Motor neuron (in vitro differentiated cells): ENCODE measurements around the gene NKX3-2. TPM values are rescaled to one million over a fixed set of nuclear protein-coding genes. Genes with fewer than 3 reads are reported as not detected.

ENCODE experiments used
- ATAC-seq, 8 experiments: fragments of 200-7000 bp; cut with Tn5 transposase; replicated peaks in 6 of 8; 2 replicates each; pipeline ENCODE4 v1.8.0; 2021; ENCODE audit warnings: mild to moderate bottlenecking in 8 of 8, moderate library complexity in 8 of 8
- H3K27ac ChIP-seq, 2 donors: fragments of 250-450 bp; sonication (Bioruptor Pico); 2 replicates each; pipeline ENCODE4 v1.9.0; 2021; ENCODE audit warnings: antibody characterized with exemption in 2 of 2, mild to moderate bottlenecking in 2 of 2, moderate library complexity in 1 of 2
- H3K4me1 ChIP-seq, 2 donors: fragments of 250-450 bp; sonication (Bioruptor Pico); replicated peaks in 1 of 2; 2 replicates each; pipeline ENCODE4 v1.6.1; 2021; ENCODE audit warnings: antibody characterized with exemption in 2 of 2, mild to moderate bottlenecking in 2 of 2, moderate library complexity in 1 of 2
- H3K4me3 ChIP-seq, 5 donors: fragments of 250-450 bp; sonication (Bioruptor Pico); 2 replicates each; pipeline ENCODE4 v1.9.0; 2021; ENCODE audit warnings: antibody characterized with exemption in 5 of 5, mild to moderate bottlenecking in 5 of 5, moderate library complexity in 4 of 5
- WGBS, 10 experiments: fragments of 450-650 bp; shearing (Covaris generic); methylation state at CpG; one replicate each; pipeline ENCODE4 v1.0.0; 2022; 5-methylcytosine and 5-hydroxymethylcytosine counted together
- in situ Hi-C, 9 experiments: fragments of 400-800 bp; cut with MboI; loops; one replicate each; pipeline ENCODE4 v1.15.0; 2021; ENCODE audit warnings: low sequenced_read_pairs in 9 of 9, low pct_unique_long_range_greater_than_20kb in 2 of 9; ENCODE audit not compliant: unreplicated experiment in 9 of 9
- total RNA-seq, 8 experiments: library from RNA; unstranded; fragments of 300-600 nt; gene quantifications; 2 replicates each; pipeline versions ENCODE4 v1.2.3 to v1.2.4, GENCODE V29; 2022

NKX3-2 gene
- total RNA-seq, 8 experiments from 2014 or later, result 0.43 to 24.3 (median 1.0) TPM

- 28 to 62% (median 33%) methylated on average over 1 to 6 of the region's 6 CpGs; no CpG with 5 or more reads in 1 of the 10 experiments for WGBS, 10 experiments
- H3K4me3 ChIP-seq, result no peak overlapping the region
- peaks cover 5 to 18% of the 10 kb centered on the region in 2 donors for H3K4me1 ChIP-seq
- no peak for ATAC-seq
- in situ Hi-C loops, result loop anchor here in 7 of 9 experiments (25.0 kb wide), 3 partner anchors 674 to 799 kb away; no protein-coding TSS in a partner anchor
- H3K27ac ChIP-seq, result no peak overlapping the region
Measured at GRCh38 chr4:13536607-13537006, 7.7 kb downstream of the NKX3-2 start.

GRCh38 chr4:13535708-13536361 is 8.5 kb downstream of the NKX3-2 start:
- Histone ChIP-seq H3K4me3 (peak overlapping the region in 1 of 5 donors; percentile 3), H3K27ac (no peak overlapping the region), H3K4me1 (peaks cover 5 to 26% of the 10 kb centered on the region in 2 donors)
- peak in 6 of 8 experiments; percentile 36 to 74 (median 45) for ATAC-seq
- in situ Hi-C loops, result loop anchor here in 7 of 9 experiments (25.0 kb wide), 3 partner anchors 674 to 799 kb away; no protein-coding TSS in a partner anchor
- 0 to 10% (median 4%) methylated on average over 4 to 16 of the region's 39 CpGs; no CpG with 5 or more reads in 2 of the 10 experiments for WGBS, 10 experiments

GRCh38 chr4:13535118-13535517 is 9.2 kb downstream of the NKX3-2 start:
- in situ Hi-C loops, result loop anchor here in 7 of 9 experiments (25.0 kb wide), 3 partner anchors 673 to 798 kb away; no protein-coding TSS in a partner anchor
- Histone ChIP-seq H3K27ac (no peak overlapping the region), H3K4me1 (peaks cover 5 to 26% of the 10 kb centered on the region in 2 donors), H3K4me3 (no peak overlapping the region)
- 0 to 19% (median 12%) methylated on average over 1 to 18 of the region's 18 CpGs; no CpG with 5 or more reads in 1 of the 10 experiments for WGBS, 10 experiments
- no peak for ATAC-seq

GRCh38 chr4:13534344-13535063 is 9.8 kb downstream of the NKX3-2 start:
- no peak for ATAC-seq
- peaks cover 5 to 23% of the 10 kb centered on the region in 2 donors for H3K4me1 ChIP-seq

GRCh38 chr4:13533670-13534343 is 10.5 kb downstream of the NKX3-2 start:
- Histone ChIP-seq H3K4me1 (peaks cover 5 to 19% of the 10 kb centered on the region in 2 donors), H3K27ac (no peak overlapping the region), H3K4me3 (no peak overlapping the region)
- in situ Hi-C loops, result loop anchor here in 7 of 9 experiments (25.0 kb wide), 3 partner anchors 672 to 797 kb away; no protein-coding TSS in a partner anchor
- 0 to 60% (median 20%) methylated on average over 1 to 4 of the region's 13 CpGs; no CpG with 5 or more reads in 3 of the 10 experiments for WGBS, 10 experiments
- ATAC-seq, result no peak

More at GRCh38 chr4:13534344-13535063, 9.8 kb downstream of the NKX3-2 start:
- WGBS, 10 experiments, result 0 to 24% (median 3%) methylated on average over 1 to 15 of the region's 32 CpGs; no CpG with 5 or more reads in 2 of the 10 experiments
- in situ Hi-C loops, result loop anchor here in 7 of 9 experiments (25.0 kb wide), 3 partner anchors 672 to 797 kb away; no protein-coding TSS in a partner anchor
- Histone ChIP-seq H3K27ac (no peak overlapping the region), H3K4me3 (no peak overlapping the region)

GRCh38 chr4:13531625-13531998 is 12.7 kb downstream of the NKX3-2 start:
- no peak for ATAC-seq
- no peak overlapping the region for H3K4me3 ChIP-seq
- no peak overlapping the region for H3K27ac ChIP-seq
- peaks cover 5 to 19% of the 10 kb centered on the region in 2 donors for H3K4me1 ChIP-seq
- 16 to 100% (median 49%) methylated on average over 1 to 8 of the region's 8 CpGs for WGBS, 10 experiments
- in situ Hi-C loops, result loop anchor here in 7 of 9 experiments (25.0 kb wide), 3 partner anchors 669 to 794 kb away; no protein-coding TSS in a partner anchor

- in situ Hi-C loops, result loop anchor here in 7 of 9 experiments (25.0 kb wide), 3 partner anchors 669 to 794 kb away; no protein-coding TSS in a partner anchor
- H3K4me3 ChIP-seq, result no peak overlapping the region
- WGBS, 10 experiments, result 13 to 80% (median 22%) methylated on average over 1 to 27 of the region's 35 CpGs; no CpG with 5 or more reads in 1 of the 10 experiments
- peak in 2 of 8 experiments; percentile 10 to 68 for ATAC-seq
- peaks cover 4 to 19% of the 10 kb centered on the region in 2 donors for H3K4me1 ChIP-seq
- H3K27ac ChIP-seq, result no peak overlapping the region
Measured at GRCh38 chr4:13530823-13531624, 13.3 kb downstream of the NKX3-2 start.

GRCh38 chr4:13529128-13529919 is 15.0 kb downstream of the NKX3-2 start:
- ATAC-seq, result no peak
- 6 to 43% (median 33%) methylated on average over 1 to 19 of the region's 37 CpGs; no CpG with 5 or more reads in 1 of the 10 experiments for WGBS, 10 experiments

GRCh38 chr4:13528821-13529127 is 15.5 kb downstream of the NKX3-2 start:
- no peak for ATAC-seq
- Histone ChIP-seq H3K4me3 (no peak overlapping the region), H3K27ac (no peak overlapping the region), H3K4me1 (peaks cover 0 to 9% of the 10 kb centered on the region in 2 donors)
- WGBS, 10 experiments, result 0 to 30% (median 14%) methylated on average over 1 to 5 of the region's 5 CpGs; no CpG with 5 or more reads in 1 of the 10 experiments
- in situ Hi-C loops, result loop anchor here in 7 of 9 experiments (25.0 kb wide), 3 partner anchors 666 to 791 kb away; no protein-coding TSS in a partner anchor

More at GRCh38 chr4:13529128-13529919, 15.0 kb downstream of the NKX3-2 start:
- H3K27ac ChIP-seq, result no peak overlapping the region
- H3K4me3 ChIP-seq, result no peak overlapping the region
- peaks cover 0 to 13% of the 10 kb centered on the region in 2 donors for H3K4me1 ChIP-seq
- in situ Hi-C loops, result loop anchor here in 7 of 9 experiments (25.0 kb wide), 3 partner anchors 667 to 792 kb away; no protein-coding TSS in a partner anchor

- peaks cover 0 to 9% of the 10 kb centered on the region in 2 donors for H3K4me1 ChIP-seq
- in situ Hi-C loops, result loop anchor here in 7 of 9 experiments (25.0 kb wide), 3 partner anchors 666 to 791 kb away; no protein-coding TSS in a partner anchor
Measured at GRCh38 chr4:13527981-13528820, 16.1 kb downstream of the NKX3-2 start.

More at GRCh38 chr4:13527981-13528820, 16.1 kb downstream of the NKX3-2 start:
- H3K27ac ChIP-seq, result no peak overlapping the region
- no peak overlapping the region for H3K4me3 ChIP-seq
- WGBS, 10 experiments, result 4 to 28% (median 16%) methylated on average over 3 to 14 of the region's 35 CpGs; no CpG with 5 or more reads in 1 of the 10 experiments
- peak in 4 of 8 experiments; percentile 38 to 48 (median 42) for ATAC-seq
